ENCODE data around the gene ATF7. TPM values are rescaled to one million over a fixed set of nuclear protein-coding genes. Genes with fewer than 3 reads are reported as not detected.

Gene ATF7
- total and polyA plus RNA-seq, 2 donors (not counting 1 experiment from before 2014, with no cell fraction given): 15.7 to 42.2 TPM

- Mint-ChIP-seq H3K27me3 (no peaks in the 10 kb centered on the region), H3K9me3 (ENCODE audit: insufficient read depth) (no peaks in the 10 kb centered on the region), H3K4me3 (no peak overlapping the region), H3K27ac (no peak overlapping the region), H3K4me1 (peaks cover 36% of the 10 kb centered on the region)
- peaks cover 15 to 27% of the 10 kb centered on the region in 2 donors for H3K4me1 ChIP-seq (ENCODE audit: control insufficient read depth in 2 of 2, insufficient read depth in 2 of 2, low read length in 2 of 2)
- H3K4me2 ChIP-seq (replicated peaks; ENCODE audit: low read depth, low read length, poor library complexity, severe bottlenecking): no peak overlapping the region
- H3K36me3 ChIP-seq (replicated peaks in 1 of 2; ENCODE audit: control extremely low read depth in 1 of 2, control insufficient read depth in 1 of 2, extremely low read depth in 1 of 2, insufficient read depth in 2 of 2, low read length in 1 of 2): peaks cover 2 to 7% of the 10 kb centered on the region in 2 experiments
- ChIA-PET POLR2A (no interaction called here), CTCF (no interaction called here)
- no peaks in the 10 kb centered on the region for H3K27me3 ChIP-seq (replicated peaks in 1 of 4; ENCODE audit: control extremely low read depth in 1 of 4, control insufficient read depth in 3 of 4, insufficient read depth in 4 of 4, low read length in 3 of 4)
- no peak overlapping the region for H3K4me3 ChIP-seq (ENCODE audit: control extremely low read depth in 1 of 5, extremely low read depth in 1 of 5, insufficient read depth in 1 of 5, low read depth in 2 of 5, low read length in 4 of 5)
- H3K9me3 ChIP-seq (ENCODE audit: control extremely low read depth in 1 of 3, control insufficient read depth in 2 of 3, insufficient read depth in 1 of 3, low read length in 2 of 3): no peaks in the 10 kb centered on the region
- no peak overlapping the region for H2AFZ ChIP-seq (ENCODE audit: insufficient read depth, low read depth, low read length, poor library complexity, severe bottlenecking)
- no peak overlapping the region for H3K27ac ChIP-seq (ENCODE audit: low read length in 2 of 2)
- TF ChIP-seq CTCF (IDR thresholded peaks at IDR 0.05): no peak
- TF ChIP-seq EZH2 (IDR thresholded peaks at IDR 0.05; ENCODE audit: borderline replicate concordance, insufficient read depth, low read depth, low read length, poor library complexity, severe bottlenecking): no peak
- H3K79me2 ChIP-seq (ENCODE audit: control insufficient read depth, insufficient read depth, low read length): peaks cover 49% of the 10 kb centered on the region
- peaks cover 10% of the 10 kb centered on the region for H4K20me1 ChIP-seq (ENCODE audit: control insufficient read depth, insufficient read depth, low read length, poor library complexity, severe bottlenecking)
- H3K9ac ChIP-seq (ENCODE audit: low read length): no peak overlapping the region
- intact Hi-C loops (cut with micrococcal nuclease): no loop called here
- ATAC-seq (ENCODE audit: low read depth) (no peak), DNase-seq (no peak)
These were observed 21.6 kb downstream of the ATF7 start for GRCh38 chr12:53604581-53604980.

GRCh38 chr12:53603804-53604203 is 22.4 kb downstream of the ATF7 start:
- peaks cover 0 to 7% of the 10 kb centered on the region in 2 experiments for H3K36me3 ChIP-seq (replicated peaks in 1 of 2; ENCODE audit: control extremely low read depth in 1 of 2, control insufficient read depth in 1 of 2, extremely low read depth in 1 of 2, insufficient read depth in 2 of 2, low read length in 1 of 2)
- TF ChIP-seq EZH2 (IDR thresholded peaks at IDR 0.05; ENCODE audit: borderline replicate concordance, insufficient read depth, low read depth, low read length, poor library complexity, severe bottlenecking): no peak
- TF ChIP-seq CTCF (IDR thresholded peaks at IDR 0.05): no peak
- ChIA-PET CTCF (no interaction called here), POLR2A (no interaction called here)
- DNase-seq (no peak), ATAC-seq (ENCODE audit: low read depth) (no peak)
- no peaks in the 10 kb centered on the region for H3K27me3 Mint-ChIP-seq
- H3K27ac Mint-ChIP-seq: no peak overlapping the region
- no peak overlapping the region for H3K9ac ChIP-seq (ENCODE audit: low read length)
- H3K4me3 Mint-ChIP-seq: no peak overlapping the region
- no peaks in the 10 kb centered on the region for H3K9me3 Mint-ChIP-seq (ENCODE audit: insufficient read depth)
- peaks cover 9% of the 10 kb centered on the region for H4K20me1 ChIP-seq (ENCODE audit: control insufficient read depth, insufficient read depth, low read length, poor library complexity, severe bottlenecking)
- H3K79me2 ChIP-seq (ENCODE audit: control insufficient read depth, insufficient read depth, low read length): peaks cover 45% of the 10 kb centered on the region
- H3K4me2 ChIP-seq (replicated peaks; ENCODE audit: low read depth, low read length, poor library complexity, severe bottlenecking): no peak overlapping the region
- H3K27me3 ChIP-seq (replicated peaks in 1 of 4; ENCODE audit: control extremely low read depth in 1 of 4, control insufficient read depth in 3 of 4, insufficient read depth in 4 of 4, low read length in 3 of 4): no peaks in the 10 kb centered on the region
- H3K4me1 ChIP-seq (ENCODE audit: control insufficient read depth in 2 of 2, insufficient read depth in 2 of 2, low read length in 2 of 2): peaks cover 15 to 27% of the 10 kb centered on the region in 2 donors
- H3K4me3 ChIP-seq (ENCODE audit: control extremely low read depth in 1 of 5, extremely low read depth in 1 of 5, insufficient read depth in 1 of 5, low read depth in 2 of 5, low read length in 4 of 5): no peak overlapping the region
- peaks cover 38% of the 10 kb centered on the region for H3K4me1 Mint-ChIP-seq
- intact Hi-C loops (cut with micrococcal nuclease): no loop called here
- no peak overlapping the region for H3K27ac ChIP-seq (ENCODE audit: low read length in 2 of 2)
- no peaks in the 10 kb centered on the region for H3K9me3 ChIP-seq (ENCODE audit: control extremely low read depth in 1 of 3, control insufficient read depth in 2 of 3, insufficient read depth in 1 of 3, low read length in 2 of 3)
- no peak overlapping the region for H2AFZ ChIP-seq (ENCODE audit: insufficient read depth, low read depth, low read length, poor library complexity, severe bottlenecking)

Data from B cell (primary cell).